NCI-H2081 treated with DMSO at 0.1 percent for 48 hours (cell line): Measurements from ENCODE around the gene CELSR2.
"Not testable (repeated sequence)": the region's sequence is repeated elsewhere in the genome, so short reads cannot be mapped to it uniquely, and the experiment has no call there.

Source experiments
- DNase-seq: peaks from one replicate; lab custom pipeline; 2025; lab: John Stamatoyannopoulos, UW

The CELSR2 gene

GRCh38 chr1:109248797-109249629, at the start of gene CELSR2:
CELSR2 (plus strand) TSS chr1:109249539; CDS start chr1:109250080, 541 bp downstream.
- DNase-seq = no peak

- DNase-seq = no peak
Observed at GRCh38 chr1:109199710-109200109, 49.6 kb upstream of the CELSR2 start.

GRCh38 chr1:109201123-109201703, 48.1 kb upstream of the CELSR2 start:
- no peak for DNase-seq

GRCh38 chr1:109204484-109204883, 44.9 kb upstream of the CELSR2 start:
- DNase-seq = no peak

GRCh38 chr1:109206339-109206738, 43.0 kb upstream of the CELSR2 start:
- DNase-seq = no peak

- DNase-seq = no peak
Observed at GRCh38 chr1:109207467-109208103, 41.8 kb upstream of the CELSR2 start.

- no peak for DNase-seq
Observed at GRCh38 chr1:109208394-109208793, 40.9 kb upstream of the CELSR2 start.

- no peak for DNase-seq
Observed at GRCh38 chr1:109208836-109209463, 40.4 kb upstream of the CELSR2 start.

- DNase-seq = no peak
Observed at GRCh38 chr1:109210058-109210457, 39.3 kb upstream of the CELSR2 start.

- DNase-seq = no peak
Observed at GRCh38 chr1:109213345-109213823, 36.0 kb upstream of the CELSR2 start.

- no peak for DNase-seq
Observed at GRCh38 chr1:109213824-109214693, 35.3 kb upstream of the CELSR2 start, which contains the start of gene SARS1. SARS1 (plus strand) TSS chr1:109213918; CDS start chr1:109213993, 75 bp downstream.

- DNase-seq = no peak
Observed at GRCh38 chr1:109214695-109215623, 34.4 kb upstream of the CELSR2 start.

- no peak for DNase-seq
Observed at GRCh38 chr1:109216662-109217061, 32.7 kb upstream of the CELSR2 start.

- no peak for DNase-seq
Observed at GRCh38 chr1:109218516-109218915, 30.8 kb upstream of the CELSR2 start.

GRCh38 chr1:109221201-109221600, 28.1 kb upstream of the CELSR2 start:
- not testable (repeated sequence) for DNase-seq

- no peak for DNase-seq
Observed at GRCh38 chr1:109225308-109225707, 24.0 kb upstream of the CELSR2 start.

- DNase-seq = no peak
Observed at GRCh38 chr1:109225711-109226445, 23.5 kb upstream of the CELSR2 start.

GRCh38 chr1:109228167-109228566, 21.2 kb upstream of the CELSR2 start:
- no peak for DNase-seq

- DNase-seq = no peak
Observed at GRCh38 chr1:109229531-109230127, 19.7 kb upstream of the CELSR2 start.
